Sigmoid colon (tissue), 7 donors: ENCODE results near the gene KIRREL3. TPM values are rescaled to one million over a fixed set of nuclear protein-coding genes. Genes with fewer than 3 reads are reported as not detected.

Source experiments
- DNase-seq: peaks from one replicate; pipeline ENCODE4 v3.0.0-alpha.2; 2019
- H3K27ac ChIP-seq, 4 donors: fragments of 200-600 bp; sonication (generic); one replicate each; pipeline ENCODE4 v1.5.1; 2016 to 2019; ENCODE audit warnings: mild to moderate bottlenecking in 1 of 4
- H3K27me3 ChIP-seq, 3 donors: fragments of 200-600 bp; sonication (generic); one replicate each; pipeline ENCODE4 v1.5.1; 2019; ENCODE audit warnings: mild to moderate bottlenecking in 1 of 3
- H3K36me3 ChIP-seq, 4 donors: fragments of 200-600 bp; sonication (generic); one replicate each; pipeline ENCODE4 v1.5.1; 2016 to 2019
- H3K4me1 ChIP-seq, 4 donors: fragments of 200-600 bp; sonication (generic); one replicate each; pipeline ENCODE4 v1.5.1; 2017 to 2019
- H3K4me3 ChIP-seq, 4 donors: fragments of 200-600 bp; sonication (generic); one replicate each; pipeline ENCODE4 v1.5.1; 2017 to 2019; ENCODE audit warnings: mild to moderate bottlenecking in 2 of 4, moderate library complexity in 1 of 4
- H3K9me3 ChIP-seq, 4 donors: fragments of 200-600 bp in 3 of 4; sonication (generic) in 3 of 4; one replicate each; pipeline versions ENCODE4 v1.5.1 to v1.6.1; 2013 to 2019
- EP300 ChIP-seq, 4 donors: sonication (generic); formaldehyde crosslinking; IDR thresholded peaks; one replicate each; pipeline ENCODE4 v1.6.1; 2017; ENCODE audit warnings: antibody characterized with exemption in 4 of 4
- POLR2A ChIP-seq, 2 donors: fragments of 450-650 bp; IDR thresholded peaks; one replicate each; pipeline ENCODE4 v1.6.1; 2016; ENCODE audit warnings: antibody characterized with exemption in 2 of 2, mild to moderate bottlenecking in 2 of 2, moderate library complexity in 2 of 2
- POLR2AphosphoS5 ChIP-seq, 4 donors: sonication (generic); formaldehyde crosslinking; IDR thresholded peaks; one replicate each; pipeline ENCODE4 v1.6.1; 2017; ENCODE audit warnings: antibody characterized with exemption in 4 of 4
- WGBS, 2 donors: extraction: QIAGEN DNeasy Blood & Tissue Kit; methylation state at CpG; one replicate each; pipeline ENCODE4 v1.1.7; 2013; 5-methylcytosine and 5-hydroxymethylcytosine counted together
- intact Hi-C: fragments of 100-400 bp; cut with DNase I; formaldehyde crosslinking; loops from one replicate; pipeline ENCODE4 v1.15.1; 2023
- polyA plus RNA-seq, 3 donors: library from polyadenylated mRNA; stranded (reverse); fragments of 200-250 nt; gene quantifications; one replicate each; pipeline ENCODE4 v1.2.3, GENCODE V29; 2013
- total RNA-seq, 4 donors: library from RNA; depleted of rRNA; stranded (reverse); fragments of >200 nt; gene quantifications; one replicate each; pipeline ENCODE4 v1.1.0, GENCODE V29; 2016
- TF ChIP-seq, protein P1 (sequence below), 4 experiments: fragments of 450-650 bp in 3 of 4; fragments of 200-600 bp in 1 of 4; IDR thresholded peaks; one replicate each; pipeline ENCODE4 v1.5.1; 2016 to 2019; ENCODE audit warnings: antibody characterized with exemption in 4 of 4, mild to moderate bottlenecking in 3 of 4, moderate library complexity in 2 of 4
- donor health status: healthy with polysubstance abuse.
- donor health status: Bipolar disorder and iron deficiency.
- donor health status: healthy.

The KIRREL3 gene
- total and polyA plus RNA-seq, 7 donors = under 0.01 to 3.3 (median 1.0) TPM

GRCh38 chr11:126700768-126701519 is 299.6 kb downstream of the KIRREL3 start:
- peaks cover 0 to 11% (median 7%) of the 10 kb centered on the region in 4 donors for H3K4me1 ChIP-seq
- WGBS, 2 donors = 84 to 88% methylated on average over 9 of the region's 9 CpGs

GRCh38 chr11:126698576-126698975 is 302.0 kb downstream of the KIRREL3 start:
- no peak for DNase-seq

More at GRCh38 chr11:126700768-126701519, 299.6 kb downstream of the KIRREL3 start:
- TF ChIP-seq POLR2A (IDR thresholded peaks at IDR 0.05) (no peak), EP300 (IDR thresholded peaks at IDR 0.05) (no peak), POLR2AphosphoS5 (IDR thresholded peaks at IDR 0.05) (no peak)
- TF ChIP-seq, protein P1, sequence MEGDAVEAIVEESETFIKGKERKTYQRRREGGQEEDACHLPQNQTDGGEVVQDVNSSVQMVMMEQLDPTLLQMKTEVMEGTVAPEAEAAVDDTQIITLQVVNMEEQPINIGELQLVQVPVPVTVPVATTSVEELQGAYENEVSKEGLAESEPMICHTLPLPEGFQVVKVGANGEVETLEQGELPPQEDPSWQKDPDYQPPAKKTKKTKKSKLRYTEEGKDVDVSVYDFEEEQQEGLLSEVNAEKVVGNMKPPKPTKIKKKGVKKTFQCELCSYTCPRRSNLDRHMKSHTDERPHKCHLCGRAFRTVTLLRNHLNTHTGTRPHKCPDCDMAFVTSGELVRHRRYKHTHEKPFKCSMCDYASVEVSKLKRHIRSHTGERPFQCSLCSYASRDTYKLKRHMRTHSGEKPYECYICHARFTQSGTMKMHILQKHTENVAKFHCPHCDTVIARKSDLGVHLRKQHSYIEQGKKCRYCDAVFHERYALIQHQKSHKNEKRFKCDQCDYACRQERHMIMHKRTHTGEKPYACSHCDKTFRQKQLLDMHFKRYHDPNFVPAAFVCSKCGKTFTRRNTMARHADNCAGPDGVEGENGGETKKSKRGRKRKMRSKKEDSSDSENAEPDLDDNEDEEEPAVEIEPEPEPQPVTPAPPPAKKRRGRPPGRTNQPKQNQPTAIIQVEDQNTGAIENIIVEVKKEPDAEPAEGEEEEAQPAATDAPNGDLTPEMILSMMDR (IDR thresholded peaks at IDR 0.05) = no peak
- intact Hi-C loops = no loop called here
- DNase-seq = no peak
- Histone ChIP-seq H3K9me3 (no peaks in the 10 kb centered on the region), H3K36me3 (no peaks in the 10 kb centered on the region), H3K27ac (peak overlapping the region in 1 of 4 donors; percentile 39), H3K4me3 (no peak overlapping the region), H3K27me3 (no peaks in the 10 kb centered on the region)

GRCh38 chr11:126697936-126698335 is 302.6 kb downstream of the KIRREL3 start:
- H3K27ac ChIP-seq = no peak overlapping the region
- H3K27me3 ChIP-seq = no peaks in the 10 kb centered on the region
- WGBS, 2 donors = 83 to 91% methylated on average over 6 of the region's 6 CpGs
- no peak overlapping the region for H3K4me3 ChIP-seq
- no peak for DNase-seq
- no peaks in the 10 kb centered on the region for H3K9me3 ChIP-seq
- TF ChIP-seq, protein P1 (IDR thresholded peaks at IDR 0.05) = no peak
- TF ChIP-seq POLR2AphosphoS5 (IDR thresholded peaks at IDR 0.05) = no peak
- H3K4me1 ChIP-seq = peaks cover 0 to 4% (median 2%) of the 10 kb centered on the region in 4 donors
- no peaks in the 10 kb centered on the region for H3K36me3 ChIP-seq
- intact Hi-C loops = no loop called here

More at GRCh38 chr11:126698576-126698975, 302.0 kb downstream of the KIRREL3 start:
- no peak overlapping the region for H3K4me3 ChIP-seq
- no peaks in the 10 kb centered on the region for H3K27me3 ChIP-seq
- peaks cover 0 to 9% (median 7%) of the 10 kb centered on the region in 4 donors for H3K4me1 ChIP-seq
- WGBS, 2 donors = 56 to 63% methylated on average over 8 of the region's 8 CpGs
- H3K9me3 ChIP-seq = no peaks in the 10 kb centered on the region
- intact Hi-C loops = no loop called here
- no peaks in the 10 kb centered on the region for H3K36me3 ChIP-seq
- no peak overlapping the region for H3K27ac ChIP-seq
- TF ChIP-seq, protein P1 (IDR thresholded peaks at IDR 0.05) = no peak
- TF ChIP-seq POLR2A (IDR thresholded peaks at IDR 0.05) = no peak
- no peak for TF ChIP-seq EP300 (IDR thresholded peaks at IDR 0.05)
- TF ChIP-seq POLR2AphosphoS5 (IDR thresholded peaks at IDR 0.05) = no peak

GRCh38 chr11:126696982-126697381 is 303.6 kb downstream of the KIRREL3 start:
- no peaks in the 10 kb centered on the region for H3K9me3 ChIP-seq
- intact Hi-C loops = no loop called here
- H3K36me3 ChIP-seq = no peaks in the 10 kb centered on the region
- no peaks in the 10 kb centered on the region for H3K27me3 ChIP-seq
- WGBS, 2 donors = 93% methylated on average over 8 of the region's 8 CpGs
- H3K27ac ChIP-seq = no peak overlapping the region
- no peak for TF ChIP-seq POLR2A (IDR thresholded peaks at IDR 0.05)
- no peak for TF ChIP-seq EP300 (IDR thresholded peaks at IDR 0.05)
- no peak for TF ChIP-seq POLR2AphosphoS5 (IDR thresholded peaks at IDR 0.05)
- TF ChIP-seq, protein P1 (IDR thresholded peaks at IDR 0.05) = no peak
- no peak for DNase-seq
- no peak overlapping the region for H3K4me3 ChIP-seq
- no peaks in the 10 kb centered on the region for H3K4me1 ChIP-seq
